Fibroblast of lung (primary cell): ENCODE results near the gene MTCH1.

ENCODE experiments used
- EZH2 ChIP-seq: IDR thresholded peaks from 2 replicates; pipeline ENCODE4 v1.5.1; 2012; ENCODE audit warnings: low read length, control low read depth, mild to moderate bottlenecking; ENCODE audit errors: missing control alignments
- TF ChIP-seq, protein P1 (sequence below), 2 donors: IDR thresholded peaks in 1 of 2; conservative IDR thresholded peaks in 1 of 2; 1 replicate in 1 of 2; 2 replicates in 1 of 2; pipeline ENCODE4 v1.5.1; 2011 to 2012; ENCODE audit warnings: low read length in 2 of 2, control low read depth in 1 of 2, inconsistent platforms in 1 of 2, low read depth in 1 of 2, mild to moderate bottlenecking in 1 of 2

DNA sequence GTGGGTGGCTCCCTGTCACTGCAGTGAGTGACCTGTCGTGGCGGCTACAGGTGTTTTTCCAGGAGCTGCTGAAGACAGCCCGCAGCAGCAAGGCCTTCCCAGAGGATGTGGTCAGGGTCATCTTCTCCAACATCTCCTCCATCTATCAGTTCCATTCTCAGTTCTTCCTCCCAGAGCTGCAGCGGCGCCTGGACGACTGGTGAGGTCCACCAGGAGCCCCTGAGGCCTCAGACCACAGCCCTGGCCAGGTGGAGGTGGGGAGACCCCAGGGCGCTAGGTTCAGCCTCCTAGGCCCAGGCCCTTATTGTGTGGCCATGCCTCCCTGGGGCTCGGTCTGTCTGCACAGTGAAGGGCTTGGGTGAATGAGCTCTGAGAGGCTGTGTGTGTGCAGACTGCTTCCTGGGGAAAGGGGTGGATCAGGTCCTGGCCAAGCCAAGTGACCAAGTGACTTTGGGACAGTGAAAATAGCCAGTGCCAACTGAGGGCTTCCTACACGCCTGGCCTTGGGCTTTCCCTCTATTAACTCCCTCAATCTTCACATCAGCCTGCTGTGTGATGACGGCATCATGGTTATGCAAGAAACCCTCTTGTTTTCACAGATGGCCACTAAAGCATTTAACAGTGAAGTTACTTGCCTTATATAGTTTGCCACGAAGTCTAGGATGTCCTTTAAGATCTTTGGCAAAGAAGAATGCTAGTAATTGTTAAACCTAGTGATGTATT is 25.8 kb upstream of the MTCH1 start:
- TF ChIP-seq, protein P1, sequence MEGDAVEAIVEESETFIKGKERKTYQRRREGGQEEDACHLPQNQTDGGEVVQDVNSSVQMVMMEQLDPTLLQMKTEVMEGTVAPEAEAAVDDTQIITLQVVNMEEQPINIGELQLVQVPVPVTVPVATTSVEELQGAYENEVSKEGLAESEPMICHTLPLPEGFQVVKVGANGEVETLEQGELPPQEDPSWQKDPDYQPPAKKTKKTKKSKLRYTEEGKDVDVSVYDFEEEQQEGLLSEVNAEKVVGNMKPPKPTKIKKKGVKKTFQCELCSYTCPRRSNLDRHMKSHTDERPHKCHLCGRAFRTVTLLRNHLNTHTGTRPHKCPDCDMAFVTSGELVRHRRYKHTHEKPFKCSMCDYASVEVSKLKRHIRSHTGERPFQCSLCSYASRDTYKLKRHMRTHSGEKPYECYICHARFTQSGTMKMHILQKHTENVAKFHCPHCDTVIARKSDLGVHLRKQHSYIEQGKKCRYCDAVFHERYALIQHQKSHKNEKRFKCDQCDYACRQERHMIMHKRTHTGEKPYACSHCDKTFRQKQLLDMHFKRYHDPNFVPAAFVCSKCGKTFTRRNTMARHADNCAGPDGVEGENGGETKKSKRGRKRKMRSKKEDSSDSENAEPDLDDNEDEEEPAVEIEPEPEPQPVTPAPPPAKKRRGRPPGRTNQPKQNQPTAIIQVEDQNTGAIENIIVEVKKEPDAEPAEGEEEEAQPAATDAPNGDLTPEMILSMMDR (conservative IDR thresholded peaks at IDR 0.05 in 1 of 2, IDR thresholded peaks at IDR 0.05 in 1 of 2; ENCODE audit: low read depth in 1 of 2, low read length in 2 of 2): no peak
- no peak for TF ChIP-seq EZH2
